ENCODE results near the gene MRPS34.

GRCh38 chr16:1767116-1767994 is 5.6 kb downstream of the MRPS34 start:
- no peak for TF ChIP-seq CTCF (optimal IDR thresholded peaks at IDR 0.05 in 1 of 3, IDR thresholded peaks at IDR 0.05 in 1 of 3, conservative IDR thresholded peaks at IDR 0.05 in 1 of 3; ENCODE audit: extremely low read depth in 1 of 3, insufficient read depth in 2 of 3, low read length in 3 of 3)
- TF ChIP-seq EZH2 (IDR thresholded peaks at IDR 0.05; ENCODE audit: low read length) = no peak

All from keratinocyte (primary cell).